ENCODE data around the gene GRIN2D. TPM values are rescaled to one million over a fixed set of nuclear protein-coding genes. Genes with fewer than 3 reads are reported as not detected.

The GRIN2D gene
- total RNA-seq, 4 donors from 2014 or later = 0.27 to 0.47 TPM; not detected in 2

DNA sequence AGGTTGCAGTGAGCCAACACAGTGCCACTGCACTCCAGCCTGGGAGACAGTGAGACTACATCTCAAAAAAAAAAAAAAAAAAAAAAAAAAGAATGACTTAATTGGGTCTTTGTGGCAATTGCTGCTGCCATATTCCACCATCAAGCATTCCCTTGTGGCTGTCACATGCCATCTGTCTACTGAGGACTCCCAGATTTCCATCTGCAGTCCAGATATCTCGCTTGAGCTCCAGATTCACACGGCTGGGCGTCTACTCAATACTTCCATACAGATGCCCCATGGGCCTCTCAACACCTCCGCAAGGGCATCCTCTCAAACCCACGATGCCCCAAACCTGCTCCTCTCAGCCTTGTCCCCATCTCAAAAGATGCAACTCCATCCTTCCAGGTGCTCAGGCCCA, 42.6 kb upstream of the GRIN2D start:
- TF ChIP-seq POLR2A (IDR thresholded peaks at IDR 0.05) = no peak
- TF ChIP-seq, protein P1, sequence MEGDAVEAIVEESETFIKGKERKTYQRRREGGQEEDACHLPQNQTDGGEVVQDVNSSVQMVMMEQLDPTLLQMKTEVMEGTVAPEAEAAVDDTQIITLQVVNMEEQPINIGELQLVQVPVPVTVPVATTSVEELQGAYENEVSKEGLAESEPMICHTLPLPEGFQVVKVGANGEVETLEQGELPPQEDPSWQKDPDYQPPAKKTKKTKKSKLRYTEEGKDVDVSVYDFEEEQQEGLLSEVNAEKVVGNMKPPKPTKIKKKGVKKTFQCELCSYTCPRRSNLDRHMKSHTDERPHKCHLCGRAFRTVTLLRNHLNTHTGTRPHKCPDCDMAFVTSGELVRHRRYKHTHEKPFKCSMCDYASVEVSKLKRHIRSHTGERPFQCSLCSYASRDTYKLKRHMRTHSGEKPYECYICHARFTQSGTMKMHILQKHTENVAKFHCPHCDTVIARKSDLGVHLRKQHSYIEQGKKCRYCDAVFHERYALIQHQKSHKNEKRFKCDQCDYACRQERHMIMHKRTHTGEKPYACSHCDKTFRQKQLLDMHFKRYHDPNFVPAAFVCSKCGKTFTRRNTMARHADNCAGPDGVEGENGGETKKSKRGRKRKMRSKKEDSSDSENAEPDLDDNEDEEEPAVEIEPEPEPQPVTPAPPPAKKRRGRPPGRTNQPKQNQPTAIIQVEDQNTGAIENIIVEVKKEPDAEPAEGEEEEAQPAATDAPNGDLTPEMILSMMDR (IDR thresholded peaks at IDR 0.05) = no peak
- H3K4me1 ChIP-seq = no peaks in the 10 kb centered on the region
- no peak overlapping the region for H3K27ac ChIP-seq
- no peaks in the 10 kb centered on the region for H3K9me3 ChIP-seq
- no peaks in the 10 kb centered on the region for H3K36me3 ChIP-seq
- no peak for DNase-seq
- no peaks in the 10 kb centered on the region for H3K27me3 ChIP-seq
- no peak overlapping the region for H3K4me3 ChIP-seq

DNA sequence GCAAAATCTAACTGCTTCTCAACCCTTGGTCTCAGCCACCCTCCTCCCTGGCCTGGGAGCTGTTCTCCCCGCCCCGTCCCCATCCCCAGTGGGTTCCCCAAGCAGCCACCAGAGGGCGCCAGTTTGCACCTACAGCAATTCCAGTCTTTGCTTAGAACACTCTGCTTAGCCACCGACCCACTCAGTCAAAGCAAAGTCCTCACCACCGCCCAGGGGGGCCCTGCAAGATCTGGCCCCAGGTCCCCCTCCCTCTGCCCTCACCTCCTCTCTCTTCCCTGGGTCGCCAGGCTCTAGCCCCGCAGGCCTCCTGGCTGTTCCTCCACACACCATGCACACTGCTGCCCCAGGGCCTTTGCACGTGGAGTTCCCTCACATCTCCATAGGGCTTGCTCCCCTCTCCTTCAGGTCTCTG, 42.1 kb upstream of the GRIN2D start:
- no peak overlapping the region for H3K4me3 ChIP-seq
- no peaks in the 10 kb centered on the region for H3K36me3 ChIP-seq
- H3K9me3 ChIP-seq = no peaks in the 10 kb centered on the region
- H3K4me1 ChIP-seq = no peaks in the 10 kb centered on the region
- H3K27me3 ChIP-seq = no peaks in the 10 kb centered on the region
- H3K27ac ChIP-seq = no peak overlapping the region
- TF ChIP-seq POLR2A (IDR thresholded peaks at IDR 0.05) = no peak
- TF ChIP-seq, protein P1 (IDR thresholded peaks at IDR 0.05) = peak; percentile 38 to 82 (median 73)
- peak; percentile 66 to 90 (median 88) for DNase-seq

DNA sequence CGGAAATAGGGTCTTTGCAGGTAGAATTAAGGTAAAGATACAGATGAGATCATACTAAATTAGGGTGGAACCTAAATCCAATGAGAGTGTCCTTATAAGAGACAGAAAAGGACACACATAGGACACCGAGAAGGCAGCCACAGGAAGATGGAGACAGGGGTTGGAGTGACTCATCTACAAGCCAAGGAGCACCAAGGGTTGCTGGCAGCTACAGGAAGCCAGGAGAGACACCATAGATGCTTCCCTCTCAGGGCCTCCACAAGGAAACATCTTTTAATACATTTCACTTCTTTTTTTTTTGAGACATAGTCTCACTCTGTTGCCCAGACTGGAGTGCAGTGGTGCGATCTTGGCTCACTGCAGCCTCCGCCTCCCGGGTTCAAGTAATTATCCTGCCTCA, 39.8 kb upstream of the GRIN2D start:
- no peaks in the 10 kb centered on the region for H3K4me1 ChIP-seq
- no peaks in the 10 kb centered on the region for H3K9me3 ChIP-seq
- no peak for DNase-seq
- TF ChIP-seq, protein P1 (IDR thresholded peaks at IDR 0.05) = no peak
- TF ChIP-seq POLR2A (IDR thresholded peaks at IDR 0.05) = no peak
- no peak overlapping the region for H3K4me3 ChIP-seq
- H3K36me3 ChIP-seq = no peaks in the 10 kb centered on the region
- no peaks in the 10 kb centered on the region for H3K27me3 ChIP-seq
- no peak overlapping the region for H3K27ac ChIP-seq

DNA sequence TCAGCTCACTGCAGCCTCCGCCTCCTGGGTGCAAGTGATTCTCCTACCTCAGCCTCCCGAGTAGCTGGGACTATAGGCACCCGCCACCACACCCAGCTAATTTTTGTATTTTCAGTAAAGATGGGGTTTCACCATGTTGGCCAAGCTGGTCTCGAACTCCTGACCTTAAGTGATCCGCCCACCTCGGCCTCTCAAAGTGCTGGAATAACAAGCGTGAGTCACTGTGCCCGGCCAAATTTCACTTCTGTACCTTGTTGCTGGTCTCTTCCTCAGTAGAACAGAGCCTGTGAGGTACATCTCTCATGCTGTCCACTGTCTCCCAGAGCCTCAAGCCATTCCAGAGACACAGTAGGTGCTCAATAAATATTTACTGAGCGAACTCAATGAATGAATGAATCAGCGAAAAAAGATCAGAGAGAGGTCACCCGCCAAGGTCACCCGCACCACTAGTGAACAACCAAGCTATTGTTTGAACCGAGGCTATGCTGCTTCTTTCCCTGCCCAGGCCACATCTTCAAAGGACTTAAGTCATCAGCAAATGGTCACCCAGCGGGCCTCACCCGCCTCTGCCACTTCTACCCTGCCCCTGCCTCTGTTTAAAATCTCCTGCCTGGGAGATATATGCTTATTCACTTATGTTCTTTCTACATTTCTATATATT, 39.0 kb upstream of the GRIN2D start:
- no peaks in the 10 kb centered on the region for H3K4me1 ChIP-seq
- H3K9me3 ChIP-seq = no peaks in the 10 kb centered on the region
- no peaks in the 10 kb centered on the region for H3K27me3 ChIP-seq
- TF ChIP-seq POLR2A (IDR thresholded peaks at IDR 0.05) = no peak
- TF ChIP-seq, protein P1 (IDR thresholded peaks at IDR 0.05) = no peak
- DNase-seq = no peak
- H3K36me3 ChIP-seq = no peaks in the 10 kb centered on the region
- H3K4me3 ChIP-seq = no peak overlapping the region
- no peak overlapping the region for H3K27ac ChIP-seq

DNA sequence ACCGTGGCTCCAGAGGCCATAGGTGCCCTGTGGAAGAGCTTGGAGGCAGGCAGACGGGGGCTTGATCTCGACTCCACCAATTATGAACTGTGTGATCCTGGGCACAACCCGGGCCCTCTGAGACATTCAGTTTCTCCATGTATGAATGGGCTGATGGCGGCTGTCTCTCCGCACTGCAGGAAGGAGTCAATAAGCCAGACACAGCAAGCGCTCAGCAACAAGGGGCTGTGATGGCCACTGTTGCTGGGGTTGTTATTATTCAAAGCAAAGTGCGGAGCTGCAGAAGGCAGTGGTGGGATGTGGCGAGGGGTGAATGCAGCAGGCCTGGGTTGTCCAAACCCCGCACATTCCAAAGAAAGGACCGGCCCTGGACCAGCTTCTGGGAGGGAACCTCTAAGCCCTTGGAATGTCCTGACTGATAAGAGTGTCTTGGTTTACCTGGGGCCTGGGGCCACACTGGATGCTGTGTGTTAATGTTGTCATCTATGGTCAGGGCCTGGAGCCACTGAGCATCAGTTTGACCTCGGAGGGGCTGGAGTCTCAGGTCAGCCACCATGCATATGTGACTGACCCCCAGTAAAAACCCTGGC, 38.0 kb upstream of the GRIN2D start:
- Histone ChIP-seq H3K27me3 (no peaks in the 10 kb centered on the region), H3K9me3 (no peaks in the 10 kb centered on the region), H3K27ac (no peak overlapping the region), H3K36me3 (peaks cover 0 to 4% (median 0%) of the 10 kb centered on the region in 3 donors), H3K4me1 (no peaks in the 10 kb centered on the region), H3K4me3 (no peak overlapping the region)
- TF ChIP-seq, protein P1 (IDR thresholded peaks at IDR 0.05) = no peak
- TF ChIP-seq POLR2A (IDR thresholded peaks at IDR 0.05) = no peak
- no peak for DNase-seq

Data from Peyer's patch (tissue), 4 donors.